ENCODE results near the gene RBM33. TPM values are rescaled to one million over a fixed set of nuclear protein-coding genes. Genes with fewer than 3 reads are reported as not detected.

RBM33 gene
- total and polyA plus RNA-seq, 2 experiments from 2014 or later = 10.5 to 36.0 TPM

GRCh38 chr7:155710530-155710929 is 66.1 kb downstream of the RBM33 start:
- peaks cover 90% of the 10 kb centered on the region for H3K79me2 ChIP-seq (ENCODE audit: insufficient read depth)
- H3K4me2 ChIP-seq (ENCODE audit: unreplicated experiment) = no peak overlapping the region
- no peaks in the 10 kb centered on the region for H3K27me3 ChIP-seq (replicated peaks; ENCODE audit: insufficient read depth)
- H3K36me3 ChIP-seq (ENCODE audit: low read depth) = peaks cover 37% of the 10 kb centered on the region
- TF ChIP-seq EZH2 (IDR thresholded peaks at IDR 0.05; ENCODE audit: insufficient read depth, poor library complexity, severe bottlenecking) (no peak), EZH2phosphoT487 (IDR thresholded peaks at IDR 0.05; ENCODE audit: insufficient read depth, low read depth) (no peak)
- in situ Hi-C loops (cut with MboI) = no loop called here
- H3K4me1 ChIP-seq (ENCODE audit: insufficient read depth) = no peaks in the 10 kb centered on the region
- 43 to 69% methylated on average over 1 of the region's 1 CpG for WGBS, 2 experiments (ENCODE audit: low coverage in 1 of 2, low lambda C conversion rate in 2 of 2, missing lambda C conversion rate in 2 of 2)
- no peak overlapping the region for H3K27ac ChIP-seq
- H2AFZ ChIP-seq = no peak overlapping the region
- no peak overlapping the region for H3K4me3 ChIP-seq
- DNase-seq = no peak
- no peak overlapping the region for H3K9ac ChIP-seq
- no peaks in the 10 kb centered on the region for H3K9me3 ChIP-seq (ENCODE audit: low read depth)
- peaks cover 5% of the 10 kb centered on the region for H4K20me1 ChIP-seq (ENCODE audit: insufficient read depth)
- H3K9me2 ChIP-seq (ENCODE audit: insufficient read depth) = no peaks in the 10 kb centered on the region
- H3F3A ChIP-seq (ENCODE audit: insufficient read depth) = no peaks in the 10 kb centered on the region

- in situ Hi-C loops (cut with MboI) = no loop called here
- TF ChIP-seq EZH2 (IDR thresholded peaks at IDR 0.05; ENCODE audit: insufficient read depth, poor library complexity, severe bottlenecking) = no peak
- TF ChIP-seq EZH2phosphoT487 (IDR thresholded peaks at IDR 0.05; ENCODE audit: insufficient read depth, low read depth) = no peak
- H3K9ac ChIP-seq = no peak overlapping the region
- 92 to 94% methylated on average over 14 to 16 of the region's 16 CpGs for WGBS, 2 experiments (ENCODE audit: low coverage in 1 of 2, low lambda C conversion rate in 2 of 2, missing lambda C conversion rate in 2 of 2)
- H3K27me3 ChIP-seq (replicated peaks; ENCODE audit: insufficient read depth) = no peaks in the 10 kb centered on the region
- H3F3A ChIP-seq (ENCODE audit: insufficient read depth) = no peaks in the 10 kb centered on the region
- H3K4me1 ChIP-seq (ENCODE audit: insufficient read depth) = no peaks in the 10 kb centered on the region
- no peaks in the 10 kb centered on the region for H3K9me3 ChIP-seq (ENCODE audit: low read depth)
- no peaks in the 10 kb centered on the region for H3K9me2 ChIP-seq (ENCODE audit: insufficient read depth)
- no peak overlapping the region for H3K27ac ChIP-seq
- H3K36me3 ChIP-seq (ENCODE audit: low read depth) = peaks cover 41% of the 10 kb centered on the region
- H3K79me2 ChIP-seq (ENCODE audit: insufficient read depth) = peaks cover 90% of the 10 kb centered on the region
- H4K20me1 ChIP-seq (ENCODE audit: insufficient read depth) = peaks cover 5% of the 10 kb centered on the region
- no peak for DNase-seq
- no peak overlapping the region for H3K4me2 ChIP-seq (ENCODE audit: unreplicated experiment)
- H2AFZ ChIP-seq = no peak overlapping the region
- no peak overlapping the region for H3K4me3 ChIP-seq
Observed at GRCh38 chr7:155711081-155711480, 66.6 kb downstream of the RBM33 start.

- Histone ChIP-seq H3K9me3 (ENCODE audit: low read depth) (no peaks in the 10 kb centered on the region), H3K27ac (no peak overlapping the region), H2AFZ (no peak overlapping the region), H3K9me2 (ENCODE audit: insufficient read depth) (no peaks in the 10 kb centered on the region), H3K79me2 (ENCODE audit: insufficient read depth) (peaks cover 99% of the 10 kb centered on the region), H3K36me3 (ENCODE audit: low read depth) (peaks cover 28% of the 10 kb centered on the region), H3F3A (ENCODE audit: insufficient read depth) (no peaks in the 10 kb centered on the region), H3K9ac (no peak overlapping the region), H3K4me3 (no peak overlapping the region), H4K20me1 (ENCODE audit: insufficient read depth) (peaks cover 10% of the 10 kb centered on the region), H3K4me2 (ENCODE audit: unreplicated experiment) (no peak overlapping the region), H3K4me1 (ENCODE audit: insufficient read depth) (no peaks in the 10 kb centered on the region), H3K27me3 (replicated peaks; ENCODE audit: insufficient read depth) (no peaks in the 10 kb centered on the region)
- no peak for TF ChIP-seq EZH2phosphoT487 (IDR thresholded peaks at IDR 0.05; ENCODE audit: insufficient read depth, low read depth)
- TF ChIP-seq EZH2 (IDR thresholded peaks at IDR 0.05; ENCODE audit: insufficient read depth, poor library complexity, severe bottlenecking) = no peak
- DNase-seq = no peak
- in situ Hi-C loops (cut with MboI) = no loop called here
- 72 to 77% methylated on average over 10 of the region's 10 CpGs for WGBS, 2 experiments (ENCODE audit: low coverage in 1 of 2, low lambda C conversion rate in 2 of 2, missing lambda C conversion rate in 2 of 2)
Observed at GRCh38 chr7:155713384-155713783, 68.9 kb downstream of the RBM33 start.

- Histone ChIP-seq H3K27me3 (replicated peaks; ENCODE audit: insufficient read depth) (no peaks in the 10 kb centered on the region), H3K9me2 (ENCODE audit: insufficient read depth) (no peaks in the 10 kb centered on the region), H3F3A (ENCODE audit: insufficient read depth) (no peaks in the 10 kb centered on the region), H3K4me3 (no peak overlapping the region), H3K4me1 (ENCODE audit: insufficient read depth) (no peaks in the 10 kb centered on the region), H3K79me2 (ENCODE audit: insufficient read depth) (peaks cover 99% of the 10 kb centered on the region), H3K9ac (no peak overlapping the region), H4K20me1 (ENCODE audit: insufficient read depth) (peaks cover 5% of the 10 kb centered on the region), H3K27ac (no peak overlapping the region), H3K36me3 (ENCODE audit: low read depth) (peaks cover 32% of the 10 kb centered on the region), H3K9me3 (ENCODE audit: low read depth) (no peaks in the 10 kb centered on the region), H2AFZ (no peak overlapping the region), H3K4me2 (ENCODE audit: unreplicated experiment) (no peak overlapping the region)
- WGBS, 2 experiments (ENCODE audit: low coverage in 1 of 2, low lambda C conversion rate in 2 of 2, missing lambda C conversion rate in 2 of 2) = 85 to 86% methylated on average over 6 of the region's 6 CpGs
- in situ Hi-C loops (cut with MboI) = no loop called here
- TF ChIP-seq EZH2phosphoT487 (IDR thresholded peaks at IDR 0.05; ENCODE audit: insufficient read depth, low read depth) = no peak
- no peak for TF ChIP-seq EZH2 (IDR thresholded peaks at IDR 0.05; ENCODE audit: insufficient read depth, poor library complexity, severe bottlenecking)
- DNase-seq = no peak
Observed at GRCh38 chr7:155714702-155715101, 70.2 kb downstream of the RBM33 start.
